ENCODE results near the gene PNMA1. TPM values are rescaled to one million over a fixed set of nuclear protein-coding genes. Genes with fewer than 3 reads are reported as not detected.

The PNMA1 gene
- total RNA-seq, 1 experiment from 2014 or later = 7.7 TPM

GRCh38 chr14:73753124-73753886 is 39.1 kb upstream of the PNMA1 start:
- peak overlapping the region; percentile 89 for H3K27ac ChIP-seq (ENCODE audit: low read length)
- peak overlapping the region; percentile 82; the same call in 1 of the 2 replicates for H3K4me3 ChIP-seq (ENCODE audit: low read length)
- H3K9me2 ChIP-seq (replicated peaks; ENCODE audit: insufficient read depth, low read length) = no peaks in the 10 kb centered on the region
- no peaks in the 10 kb centered on the region for H3K36me3 ChIP-seq (ENCODE audit: insufficient read depth, low read length)
- H3K4me1 ChIP-seq (ENCODE audit: low read length) = peaks cover 98% of the 10 kb centered on the region
- H3K9ac ChIP-seq (ENCODE audit: low read length) = peak overlapping the region; percentile 93
- peaks cover 99% of the 10 kb centered on the region for H3K79me2 ChIP-seq (ENCODE audit: low read length)
- no peak for DNase-seq
- H3K9me3 ChIP-seq (ENCODE audit: low read length) = no peaks in the 10 kb centered on the region
- no peaks in the 10 kb centered on the region for H3K27me3 ChIP-seq (ENCODE audit: low read length)
- H2AFZ ChIP-seq (ENCODE audit: low read length) = no peak overlapping the region
- peak overlapping the region; percentile 95 for H3K4me2 ChIP-seq (ENCODE audit: low read depth, low read length, poor library complexity, severe bottlenecking)
- H4K20me1 ChIP-seq (ENCODE audit: insufficient read depth, low read depth, low read length) = peaks cover 90% of the 10 kb centered on the region

- Histone ChIP-seq H3K9ac (ENCODE audit: low read length) (peak overlapping the region; percentile 93), H3K9me3 (ENCODE audit: low read length) (no peaks in the 10 kb centered on the region), H4K20me1 (ENCODE audit: insufficient read depth, low read depth, low read length) (peaks cover 92% of the 10 kb centered on the region), H3K36me3 (ENCODE audit: insufficient read depth, low read length) (no peaks in the 10 kb centered on the region), H3K4me2 (ENCODE audit: low read depth, low read length, poor library complexity, severe bottlenecking) (peak overlapping the region; percentile 95), H3K79me2 (ENCODE audit: low read length) (peaks cover 99% of the 10 kb centered on the region), H3K27ac (ENCODE audit: low read length) (peak overlapping the region; percentile 89), H3K4me1 (ENCODE audit: low read length) (peaks cover 98% of the 10 kb centered on the region), H3K4me3 (ENCODE audit: low read length) (no peak overlapping the region), H3K9me2 (replicated peaks; ENCODE audit: insufficient read depth, low read length) (no peaks in the 10 kb centered on the region), H2AFZ (ENCODE audit: low read length) (no peak overlapping the region), H3K27me3 (ENCODE audit: low read length) (no peaks in the 10 kb centered on the region)
- DNase-seq = peak; percentile 76
Measured at GRCh38 chr14:73752297-73752992, 38.3 kb upstream of the PNMA1 start.

- Histone ChIP-seq H3K9me2 (replicated peaks; ENCODE audit: insufficient read depth, low read length) (no peaks in the 10 kb centered on the region), H3K9me3 (ENCODE audit: low read length) (no peaks in the 10 kb centered on the region), H2AFZ (ENCODE audit: low read length) (no peak overlapping the region), H4K20me1 (ENCODE audit: insufficient read depth, low read depth, low read length) (peaks cover 94% of the 10 kb centered on the region), H3K27me3 (ENCODE audit: low read length) (no peaks in the 10 kb centered on the region), H3K4me2 (ENCODE audit: low read depth, low read length, poor library complexity, severe bottlenecking) (no peak overlapping the region), H3K4me3 (ENCODE audit: low read length) (no peak overlapping the region), H3K79me2 (ENCODE audit: low read length) (peaks cover 99% of the 10 kb centered on the region), H3K4me1 (ENCODE audit: low read length) (peaks cover 98% of the 10 kb centered on the region), H3K9ac (ENCODE audit: low read length) (no peak overlapping the region), H3K36me3 (ENCODE audit: insufficient read depth, low read length) (no peaks in the 10 kb centered on the region), H3K27ac (ENCODE audit: low read length) (no peak overlapping the region)
- peak; percentile 67 for DNase-seq
Measured at GRCh38 chr14:73751157-73751691, 37.0 kb upstream of the PNMA1 start.

GRCh38 chr14:73750531-73750901 is 36.3 kb upstream of the PNMA1 start:
- Histone ChIP-seq H3K4me1 (ENCODE audit: low read length) (peaks cover 98% of the 10 kb centered on the region), H4K20me1 (ENCODE audit: insufficient read depth, low read depth, low read length) (peaks cover 94% of the 10 kb centered on the region), H3K4me3 (ENCODE audit: low read length) (no peak overlapping the region), H3K36me3 (ENCODE audit: insufficient read depth, low read length) (no peaks in the 10 kb centered on the region), H3K4me2 (ENCODE audit: low read depth, low read length, poor library complexity, severe bottlenecking) (no peak overlapping the region), H3K27me3 (ENCODE audit: low read length) (no peaks in the 10 kb centered on the region), H3K9me2 (replicated peaks; ENCODE audit: insufficient read depth, low read length) (no peaks in the 10 kb centered on the region), H3K9ac (ENCODE audit: low read length) (0 out of 2 replicates have a peak overlapping the region, but pooled peaks have one; percentile 2), H3K27ac (ENCODE audit: low read length) (no peak overlapping the region), H3K79me2 (ENCODE audit: low read length) (peaks cover 99% of the 10 kb centered on the region), H2AFZ (ENCODE audit: low read length) (no peak overlapping the region), H3K9me3 (ENCODE audit: low read length) (no peaks in the 10 kb centered on the region)
- DNase-seq = no peak

- no peak overlapping the region for H3K4me2 ChIP-seq (ENCODE audit: low read depth, low read length, poor library complexity, severe bottlenecking)
Measured at GRCh38 chr14:73749706-73750530, 35.7 kb upstream of the PNMA1 start.

GRCh38 chr14:73748858-73749357 is 34.7 kb upstream of the PNMA1 start:
- H3K9me2 ChIP-seq (replicated peaks; ENCODE audit: insufficient read depth, low read length) = no peaks in the 10 kb centered on the region

More at GRCh38 chr14:73749706-73750530, 35.7 kb upstream of the PNMA1 start:
- Histone ChIP-seq H2AFZ (ENCODE audit: low read length) (no peak overlapping the region), H3K4me1 (ENCODE audit: low read length) (peaks cover 98% of the 10 kb centered on the region), H3K9me2 (replicated peaks; ENCODE audit: insufficient read depth, low read length) (no peaks in the 10 kb centered on the region), H3K79me2 (ENCODE audit: low read length) (peaks cover 99% of the 10 kb centered on the region), H3K36me3 (ENCODE audit: insufficient read depth, low read length) (no peaks in the 10 kb centered on the region), H3K4me3 (ENCODE audit: low read length) (no peak overlapping the region), H3K27me3 (ENCODE audit: low read length) (no peaks in the 10 kb centered on the region), H4K20me1 (ENCODE audit: insufficient read depth, low read depth, low read length) (peaks cover 94% of the 10 kb centered on the region), H3K9ac (ENCODE audit: low read length) (0 out of 2 replicates have a peak overlapping the region, but pooled peaks have one; percentile 2), H3K27ac (ENCODE audit: low read length) (no peak overlapping the region), H3K9me3 (ENCODE audit: low read length) (no peaks in the 10 kb centered on the region)
- DNase-seq = no peak

GRCh38 chr14:73747379-73748211 is 33.4 kb upstream of the PNMA1 start:
- Histone ChIP-seq H4K20me1 (ENCODE audit: insufficient read depth, low read depth, low read length) (peaks cover 95% of the 10 kb centered on the region), H3K4me3 (ENCODE audit: low read length) (peak overlapping the region; percentile 41; the same call in 1 of the 2 replicates), H2AFZ (ENCODE audit: low read length) (no peak overlapping the region), H3K4me1 (ENCODE audit: low read length) (peaks cover 98% of the 10 kb centered on the region), H3K79me2 (ENCODE audit: low read length) (peaks cover 99% of the 10 kb centered on the region), H3K27me3 (ENCODE audit: low read length) (no peaks in the 10 kb centered on the region), H3K27ac (ENCODE audit: low read length) (peak overlapping the region; percentile 79), H3K9me2 (replicated peaks; ENCODE audit: insufficient read depth, low read length) (no peaks in the 10 kb centered on the region), H3K4me2 (ENCODE audit: low read depth, low read length, poor library complexity, severe bottlenecking) (peak overlapping the region; percentile 64), H3K9me3 (ENCODE audit: low read length) (no peaks in the 10 kb centered on the region), H3K9ac (ENCODE audit: low read length) (peak overlapping the region; percentile 56), H3K36me3 (ENCODE audit: insufficient read depth, low read length) (no peaks in the 10 kb centered on the region)
- DNase-seq = no peak

More at GRCh38 chr14:73748858-73749357, 34.7 kb upstream of the PNMA1 start:
- H3K9me3 ChIP-seq (ENCODE audit: low read length) = no peaks in the 10 kb centered on the region
- peaks cover 95% of the 10 kb centered on the region for H4K20me1 ChIP-seq (ENCODE audit: insufficient read depth, low read depth, low read length)
- no peak overlapping the region for H3K9ac ChIP-seq (ENCODE audit: low read length)
- no peaks in the 10 kb centered on the region for H3K27me3 ChIP-seq (ENCODE audit: low read length)
- no peaks in the 10 kb centered on the region for H3K36me3 ChIP-seq (ENCODE audit: insufficient read depth, low read length)
- H3K79me2 ChIP-seq (ENCODE audit: low read length) = peaks cover 99% of the 10 kb centered on the region
- no peak overlapping the region for H3K4me3 ChIP-seq (ENCODE audit: low read length)
- peak overlapping the region; percentile 64 for H3K4me2 ChIP-seq (ENCODE audit: low read depth, low read length, poor library complexity, severe bottlenecking)
- H3K27ac ChIP-seq (ENCODE audit: low read length) = no peak overlapping the region
- DNase-seq = no peak
- peaks cover 98% of the 10 kb centered on the region for H3K4me1 ChIP-seq (ENCODE audit: low read length)
- no peak overlapping the region for H2AFZ ChIP-seq (ENCODE audit: low read length)
